H1 (cell line): ENCODE data around the gene OPCML. TPM values are rescaled to one million over a fixed set of nuclear protein-coding genes. Genes with fewer than 3 reads are reported as not detected.

ENCODE experiments used
- CTCF ChIA-PET: fragments of 300-600 bp; sonication (Branson Sonifier 250); formaldehyde crosslinking; loops from one replicate; lab custom pipeline; 2021; ENCODE audit not compliant: partially characterized antibody; lab: Charles Lee
- POLR2A ChIA-PET: fragments of 300-600 bp; sonication (Branson Sonifier 250); formaldehyde crosslinking; loops from one replicate; lab custom pipeline; 2021; ENCODE audit warnings: inconsistent platforms; ENCODE audit not compliant: partially characterized antibody; lab: Charles Lee
- DNase-seq, 2 experiments: peaks; one replicate each; pipeline versions ENCODE4 v3.0.0 to v3.0.0-alpha.2; 2010 to 2022; ENCODE audit warnings: low spot score in 2 of 2, low read depth in 1 of 2, mixed read lengths in 1 of 2
- FAIRE-seq: peaks from 2 replicates; lab custom pipeline; 2011; peaks lifted over from hg19 to GRCh38; lab: Jason Lieb, UNC
- H2AFZ ChIP-seq: 2 replicates; pipeline ENCODE4 v1.8.1; 2012; ENCODE audit warnings: low read length, inconsistent platforms
- H2AK5ac ChIP-seq: 2 replicates; pipeline ENCODE4 v1.6.1; 2013; ENCODE audit warnings: low read depth, low read length
- H2BK120ac ChIP-seq: replicated peaks from 2 replicates; pipeline ENCODE3; 2013; ENCODE audit warnings: low read depth, low read length, inconsistent platforms
- H2BK12ac ChIP-seq: 2 replicates; pipeline ENCODE4 v1.6.1; 2013; ENCODE audit warnings: low read depth, low read length
- H2BK15ac ChIP-seq: 2 replicates; pipeline ENCODE4 v1.6.1; 2013; ENCODE audit warnings: low read length
- H2BK20ac ChIP-seq: 2 replicates; pipeline ENCODE4 v1.6.1; 2013; ENCODE audit warnings: low read length
- H2BK5ac ChIP-seq: 2 replicates; pipeline ENCODE4 v1.6.1; 2013; ENCODE audit warnings: low read depth, low read length
- H3K14ac ChIP-seq: 2 replicates; pipeline ENCODE4 v1.6.1; 2013; ENCODE audit warnings: inconsistent platforms; ENCODE audit not compliant: insufficient read length
- H3K18ac ChIP-seq: 2 replicates; pipeline ENCODE4 v1.6.1; 2013; ENCODE audit warnings: low read length; ENCODE audit errors: extremely low read depth
- H3K23ac ChIP-seq: 2 replicates; pipeline ENCODE4 v1.6.1; 2013; ENCODE audit warnings: inconsistent platforms; ENCODE audit not compliant: insufficient read length
- H3K23me2 ChIP-seq: 2 replicates; pipeline ENCODE4 v1.6.1; 2013; ENCODE audit warnings: low read depth, low read length
- H3K27ac ChIP-seq: 2 replicates; pipeline ENCODE4 v1.6.1; 2011; ENCODE audit warnings: low read depth, low read length, inconsistent platforms
- H3K27me3 ChIP-seq, 4 experiments: replicated peaks in 1 of 4; 1 replicate in 1 of 4; 2 replicates in 3 of 4; pipeline versions ENCODE4 v1.6.1 to v1.8.1; 2011 to 2013; ENCODE audit warnings: low read length in 3 of 4, mild to moderate bottlenecking in 3 of 4, inconsistent platforms in 2 of 4, mixed read lengths in 2 of 4, moderate library complexity in 1 of 4; ENCODE audit not compliant: control insufficient read depth in 3 of 4, insufficient read depth in 3 of 4; ENCODE audit errors: extremely low read depth in 1 of 4
- H3K36me3 ChIP-seq, 4 experiments: 2 replicates each; pipeline versions ENCODE4 v1.6.1 to v1.8.1; 2011 to 2013; ENCODE audit warnings: mild to moderate bottlenecking in 4 of 4, low read length in 3 of 4, moderate library complexity in 2 of 4, control low read depth in 1 of 4, inconsistent platforms in 1 of 4; ENCODE audit not compliant: insufficient read depth in 4 of 4, control insufficient read depth in 2 of 4
- H3K4ac ChIP-seq: replicated peaks from 2 replicates; pipeline ENCODE3; 2013; ENCODE audit warnings: low read length, low read depth, mixed read lengths, inconsistent platforms; ENCODE audit not compliant: insufficient read length
- H3K4me1 ChIP-seq, 4 experiments: replicated peaks in 1 of 4; 1 replicate in 1 of 4; 2 replicates in 3 of 4; pipeline versions ENCODE4 v1.6.1 to v1.8.1; 2011 to 2013; ENCODE audit warnings: low read length in 3 of 4, inconsistent platforms in 2 of 4, mixed read lengths in 1 of 4; ENCODE audit not compliant: insufficient read depth in 4 of 4, control insufficient read depth in 3 of 4
- H3K4me2 ChIP-seq, 2 experiments: 2 replicates each; pipeline versions ENCODE4 v1.6.1 to v1.8.1; 2011 to 2013; ENCODE audit warnings: low read depth in 2 of 2, low read length in 2 of 2, control low read depth in 1 of 2, inconsistent platforms in 1 of 2, mild to moderate bottlenecking in 1 of 2; ENCODE audit not compliant: insufficient read depth in 1 of 2
- H3K4me3 ChIP-seq, 4 experiments: fragments of 200-600, 300-600 bp in 1 of 4; sonication (generic), shearing (Covaris generic), sonication (Bioruptor Twin) in 1 of 4; 2 replicates each; pipeline versions ENCODE4 v1.5.1 to v1.8.1; 2011 to 2016; ENCODE audit warnings: low read length in 4 of 4, low read depth in 3 of 4, control low read depth in 2 of 4, inconsistent platforms in 2 of 4, mild to moderate bottlenecking in 2 of 4, mixed read lengths in 1 of 4, moderate library complexity in 1 of 4; ENCODE audit not compliant: insufficient read depth in 2 of 4; ENCODE audit errors: extremely low read depth in 1 of 4
- H3K56ac ChIP-seq: replicated peaks from 2 replicates; pipeline ENCODE3; 2013; ENCODE audit warnings: low read depth, mild to moderate bottlenecking, mixed read lengths, low read length, inconsistent platforms; ENCODE audit not compliant: insufficient read length
- H3K79me1 ChIP-seq: 2 replicates; pipeline ENCODE4 v1.6.1; 2013; ENCODE audit warnings: low read depth, low read length, control low read depth
- H3K79me2 ChIP-seq, 2 experiments: 2 replicates each; pipeline versions ENCODE4 v1.6.1 to v1.8.1; 2012 to 2013; ENCODE audit warnings: low read length in 2 of 2, mild to moderate bottlenecking in 2 of 2, inconsistent platforms in 1 of 2; ENCODE audit not compliant: insufficient read depth in 2 of 2, control insufficient read depth in 1 of 2
- H3K9ac ChIP-seq, 4 experiments: replicated peaks in 1 of 4; 1 replicate in 1 of 4; 2 replicates in 3 of 4; pipeline versions ENCODE4 v1.6.1 to v1.8.1; 2011 to 2013; ENCODE audit warnings: low read depth in 3 of 4, low read length in 3 of 4, control low read depth in 2 of 4, mild to moderate bottlenecking in 2 of 4, moderate library complexity in 2 of 4, inconsistent platforms in 1 of 4; ENCODE audit errors: extremely low read depth in 1 of 4
- H3K9me3 ChIP-seq, 2 experiments: 2 replicates each; pipeline versions ENCODE4 v1.6.1 to v1.8.1; 2012 to 2013; ENCODE audit warnings: mild to moderate bottlenecking in 2 of 2, moderate library complexity in 2 of 2, control low read depth in 1 of 2, inconsistent platforms in 1 of 2, low read depth in 1 of 2, low read length in 1 of 2, mixed read lengths in 1 of 2; ENCODE audit not compliant: insufficient read depth in 2 of 2
- H4K20me1 ChIP-seq, 2 experiments: replicated peaks in 1 of 2; 2 replicates each; pipeline versions ENCODE3 to v1.8.1; 2011 to 2013; ENCODE audit warnings: inconsistent platforms in 2 of 2, low read length in 2 of 2, mild to moderate bottlenecking in 1 of 2; ENCODE audit not compliant: insufficient read depth in 2 of 2, control insufficient read depth in 1 of 2
- H4K5ac ChIP-seq: 2 replicates; pipeline ENCODE4 v1.6.1; 2013; ENCODE audit warnings: low read length, low read depth, mixed read lengths, inconsistent platforms; ENCODE audit not compliant: insufficient read length
- H4K8ac ChIP-seq: 2 replicates; pipeline ENCODE4 v1.8.0; 2013; ENCODE audit warnings: mild to moderate bottlenecking, moderate library complexity, low read length, inconsistent platforms; ENCODE audit not compliant: insufficient read depth; ENCODE audit errors: extremely low read depth
- H4K91ac ChIP-seq: replicated peaks from 2 replicates; pipeline ENCODE3; 2013; ENCODE audit warnings: low read length, mixed read lengths, inconsistent platforms; ENCODE audit not compliant: insufficient read length
- GABPA ChIP-seq: IDR thresholded peaks from 2 replicates; pipeline ENCODE4 v1.6.1; 2011; ENCODE audit warnings: mild to moderate bottlenecking, low read length, moderate library complexity, borderline replicate concordance; ENCODE audit not compliant: insufficient read depth
- GTF2F1 ChIP-seq: IDR thresholded peaks from 2 replicates; pipeline ENCODE4 v1.6.1; 2012; ENCODE audit warnings: low read depth, low read length, improper control_type of control experiment, borderline replicate concordance
- HDAC2 ChIP-seq, 2 experiments: fragments of 300-600 bp in 1 of 2; sonication (generic) in 1 of 2; IDR thresholded peaks; 2 replicates each; pipeline ENCODE4 v1.6.1; 2011 to 2012; ENCODE audit warnings: low read depth in 2 of 2, low read length in 2 of 2, mild to moderate bottlenecking in 2 of 2, moderate library complexity in 2 of 2, borderline replicate concordance in 1 of 2, inconsistent platforms in 1 of 2
- WGBS, 2 experiments: shearing (Covaris generic) in 1 of 2; methylation state at CpG; one replicate each; pipeline versions ENCODE4 v1.1.6 to v1.1.7; 2013 to 2015; ENCODE audit warnings: low lambda C conversion rate in 2 of 2, mixed read lengths in 2 of 2, inconsistent platforms in 1 of 2, low coverage in 1 of 2, missing lambda C conversion rate in 1 of 2; ENCODE audit not compliant: insufficient replicate concordance in 2 of 2, insufficient coverage in 1 of 2, insufficient read length in 1 of 2; ENCODE audit errors: extremely low coverage in 1 of 2, missing lambda C conversion rate in 1 of 2; 5-methylcytosine and 5-hydroxymethylcytosine counted together
- polyA plus RNA-seq, 7 experiments: library from polyadenylated mRNA; depleted of rRNA in 3 of 7; stranded (reverse) in 5 of 7; unstranded in 2 of 7; fragments of >200 nt in 5 of 7; fragments of 200-250 nt in 2 of 7; gene quantifications; 1 replicate in 5 of 7; 2 replicates in 1 of 7; 4 replicates in 1 of 7; pipeline versions ENCODE4 v1.2.1 to v1.2.3, GENCODE V29; 2011 to 2013; ENCODE audit warnings: missing spikeins in 2 of 7, mixed read lengths in 2 of 7
- total RNA-seq: library from RNA; stranded (reverse); fragmentation: NEBNext Ultra II Directional; extraction: Animal tissue kit (Norgen Biotek cat#: 25700); gene quantifications from 2 replicates; pipeline ENCODE4 v1.2.1, GENCODE V29; 2021

Gene OPCML
- total and polyA plus RNA-seq, 2 of the 8 experiments (the other 6 are each of a cell fraction or from before 2014, with no cell fraction given), result 2.3 to 3.1 TPM

GRCh38 chr11:133559833-133560471 is 27.7 kb upstream of the OPCML start:
- H2BK15ac ChIP-seq, result no peak overlapping the region
- no peak overlapping the region for H2BK120ac ChIP-seq
- H3K27me3 ChIP-seq, result no peaks in the 10 kb centered on the region
- no peak overlapping the region for H3K9ac ChIP-seq
- H3K4me1 ChIP-seq, result peaks cover 0 to under 1% (median 0%) of the 10 kb centered on the region in 4 experiments; a peak in 1 of 7 replicates
- no peak overlapping the region for H2AK5ac ChIP-seq
- H3K79me1 ChIP-seq, result no peaks in the 10 kb centered on the region
- H3K36me3 ChIP-seq, result no peaks in the 10 kb centered on the region
- H2BK5ac ChIP-seq, result no peak overlapping the region
- POLR2A ChIA-PET, result no interaction called here
- no peak overlapping the region for H3K4me3 ChIP-seq
- no peak overlapping the region for H3K18ac ChIP-seq
- H3K23me2 ChIP-seq, result no peaks in the 10 kb centered on the region
- H4K20me1 ChIP-seq, result no peaks in the 10 kb centered on the region
- H3K27ac ChIP-seq, result no peak overlapping the region
- no peak overlapping the region for H4K5ac ChIP-seq
- no peak for DNase-seq
- H3K79me2 ChIP-seq, result no peaks in the 10 kb centered on the region
- no peak overlapping the region for H3K4me2 ChIP-seq
- CTCF ChIA-PET, result interaction anchor here (1.0 to 1.5 kb wide), 3 partner anchors 14 to 271 kb away, joined by 3 to 4 read pairs (median 3); no protein-coding TSS in a partner anchor
- H4K91ac ChIP-seq, result no peak overlapping the region
- 91% methylated on average over 10 of the region's 10 CpGs; no CpG with 5 or more reads in 1 of the 2 experiments for WGBS, 2 experiments
- TF ChIP-seq GTF2F1, result no peak
- TF ChIP-seq HDAC2 (IDR thresholded peaks at IDR 0.05; ENCODE audit: borderline replicate concordance in 1 of 2, low read depth in 2 of 2, low read length in 2 of 2), result no peak
- TF ChIP-seq GABPA, result no peak
- no peak overlapping the region for H4K8ac ChIP-seq
- no peaks in the 10 kb centered on the region for H3K9me3 ChIP-seq
- no peak overlapping the region for H2AFZ ChIP-seq
- H2BK20ac ChIP-seq, result no peak overlapping the region
- FAIRE-seq, result no peak
- no peak overlapping the region for H3K56ac ChIP-seq
- H3K14ac ChIP-seq, result no peak overlapping the region
- no peak overlapping the region for H3K4ac ChIP-seq
- H3K23ac ChIP-seq, result no peak overlapping the region
- H2BK12ac ChIP-seq, result no peak overlapping the region
